K562 (cell line): Measurements from ENCODE around the gene ISG20L2. TPM values are rescaled to one million over a fixed set of nuclear protein-coding genes. Genes with fewer than 3 reads are reported as not detected.

Experiments used
- CREBBP ChIP-seq: IDR thresholded peaks from one replicate; pipeline ENCODE4 v1.6.1; 2012; ENCODE audit warnings: low read depth, mild to moderate bottlenecking, control low read depth, inconsistent platforms, low read length
- LCOR ChIP-seq: sonication (generic); formaldehyde crosslinking; IDR thresholded peaks from 2 replicates; pipeline ENCODE4 v1.8.0; 2022; ENCODE audit warnings: mild to moderate bottlenecking, missing genetic modification reagents
- LEF1 ChIP-seq: fragments of 450-650 bp; IDR thresholded peaks from 2 replicates; pipeline ENCODE4 v1.6.1; 2016; ENCODE audit warnings: mild to moderate bottlenecking
- MLLT1 ChIP-seq, 2 experiments: fragments of 450-650 bp; IDR thresholded peaks; 2 replicates each; pipeline ENCODE4 v1.6.1; 2016
- NBN ChIP-seq: fragments of 450-650 bp; IDR thresholded peaks from 2 replicates; pipeline ENCODE4 v1.6.1; 2016; ENCODE audit warnings: low read depth, mild to moderate bottlenecking
- OTX1 ChIP-seq: fragments of 450-650 bp; formaldehyde crosslinking; IDR thresholded peaks from 2 replicates; pipeline ENCODE4 v1.4.0; 2022; ENCODE audit warnings: mild to moderate bottlenecking
- RB1 ChIP-seq: fragments of 450-650 bp; IDR thresholded peaks from 2 replicates; pipeline ENCODE4 v1.6.1; 2017; ENCODE audit warnings: low read depth, mild to moderate bottlenecking
- ZNF436 ChIP-seq: fragments of 250-450, 450-650 bp; sonication (Bioruptor Pico); formaldehyde crosslinking; IDR thresholded peaks from 2 replicates; pipeline ENCODE4 v1.7.0; 2020; ENCODE audit warnings: mild to moderate bottlenecking
- polyA plus RNA-seq, 8 experiments: library from polyadenylated mRNA; depleted of rRNA in 4 of 8; stranded (reverse) in 5 of 8; unstranded in 3 of 8; fragments of >200 nt; fragmentation: Nextera tagmentation in 2 of 8; fragmentation: Illumina TruSeq in 1 of 8; extraction: Ambion mirVana in 2 of 8; extraction: Trizol in 1 of 8; gene quantifications; 2 replicates each; pipeline versions ENCODE4 v1.2.1 to v1.2.3, GENCODE V29; 2011 to 2014; ENCODE audit warnings: inconsistent platforms in 1 of 8, missing spikeins in 1 of 8
- total RNA-seq, 7 experiments: library from RNA; depleted of rRNA in 6 of 7; stranded (reverse); fragments of >200 nt in 6 of 7; fragmentation: Illumina TruSeq in 2 of 7; extraction: Trizol in 2 of 7; gene quantifications; 2 replicates each; pipeline versions ENCODE4 v1.2.1 to v1.2.3, GENCODE V29; 2011 to 2021; ENCODE audit warnings: low replicate concordance in 1 of 7
- TF ChIP-seq, protein P1 (sequence below), 2 experiments: fragments of 250-450 bp in 1 of 2; fragments of 450-650 bp in 1 of 2; sonication (Bioruptor Pico) in 1 of 2; IDR thresholded peaks; 2 replicates each; pipeline versions ENCODE4 v1.6.1 to v1.8.0; 2016 to 2021; ENCODE audit warnings: mild to moderate bottlenecking in 2 of 2, moderate library complexity in 2 of 2, missing compliant biosample characterization in 1 of 2, missing genetic modification characterization in 1 of 2
- TF ChIP-seq, protein P2 (sequence below): fragments of 450-650 bp; IDR thresholded peaks from 2 replicates; pipeline ENCODE4 v1.6.1; 2014; ENCODE audit warnings: low read depth, mild to moderate bottlenecking, moderate library complexity, borderline replicate concordance
- TF ChIP-seq, protein P3 (sequence below): sonication (generic); formaldehyde crosslinking; IDR thresholded peaks from 2 replicates; pipeline ENCODE4 v1.8.0; 2022; ENCODE audit warnings: mild to moderate bottlenecking, missing genetic modification reagents
- TF ChIP-seq, protein P4 (sequence below): fragments of 450-650 bp; IDR thresholded peaks from 2 replicates; pipeline ENCODE4 v1.6.1; 2017; ENCODE audit warnings: antibody characterized with exemption, mild to moderate bottlenecking

ISG20L2 gene
- total and polyA plus RNA-seq, 9 of the 15 experiments (the other 6 are each of a cell fraction or from before 2014, with no cell fraction given): 21.3 to 130 (median 50.3) TPM

- TF ChIP-seq LCOR (peak; percentile 68), ZNF436 (CRISPR knock-in tag) (no peak), RB1 (peak; percentile 75; the same call in 1 of the 2 replicates), CREBBP (no peak), NBN (peak; percentile 20; the same call in 1 of the 2 replicates), OTX1 (CRISPR knock-in tag) (no peak), MLLT1 (IDR thresholded peaks at IDR 0.05) (peak; percentile 26 to 75; a peak in 1 of 4 replicates), LEF1 (no peak)
- TF ChIP-seq, protein P1, sequence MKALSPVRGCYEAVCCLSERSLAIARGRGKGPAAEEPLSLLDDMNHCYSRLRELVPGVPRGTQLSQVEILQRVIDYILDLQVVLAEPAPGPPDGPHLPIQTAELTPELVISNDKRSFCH (CRISPR knock-in tag; IDR thresholded peaks at IDR 0.05): no peak
- TF ChIP-seq, protein P1 (tag; IDR thresholded peaks at IDR 0.05): no peak
- TF ChIP-seq, protein P2, sequence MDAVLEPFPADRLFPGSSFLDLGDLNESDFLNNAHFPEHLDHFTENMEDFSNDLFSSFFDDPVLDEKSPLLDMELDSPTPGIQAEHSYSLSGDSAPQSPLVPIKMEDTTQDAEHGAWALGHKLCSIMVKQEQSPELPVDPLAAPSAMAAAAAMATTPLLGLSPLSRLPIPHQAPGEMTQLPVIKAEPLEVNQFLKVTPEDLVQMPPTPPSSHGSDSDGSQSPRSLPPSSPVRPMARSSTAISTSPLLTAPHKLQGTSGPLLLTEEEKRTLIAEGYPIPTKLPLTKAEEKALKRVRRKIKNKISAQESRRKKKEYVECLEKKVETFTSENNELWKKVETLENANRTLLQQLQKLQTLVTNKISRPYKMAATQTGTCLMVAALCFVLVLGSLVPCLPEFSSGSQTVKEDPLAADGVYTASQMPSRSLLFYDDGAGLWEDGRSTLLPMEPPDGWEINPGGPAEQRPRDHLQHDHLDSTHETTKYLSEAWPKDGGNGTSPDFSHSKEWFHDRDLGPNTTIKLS: 0 out of 2 replicates have a peak, but pooled peaks have one; percentile 35
- TF ChIP-seq, protein P3, sequence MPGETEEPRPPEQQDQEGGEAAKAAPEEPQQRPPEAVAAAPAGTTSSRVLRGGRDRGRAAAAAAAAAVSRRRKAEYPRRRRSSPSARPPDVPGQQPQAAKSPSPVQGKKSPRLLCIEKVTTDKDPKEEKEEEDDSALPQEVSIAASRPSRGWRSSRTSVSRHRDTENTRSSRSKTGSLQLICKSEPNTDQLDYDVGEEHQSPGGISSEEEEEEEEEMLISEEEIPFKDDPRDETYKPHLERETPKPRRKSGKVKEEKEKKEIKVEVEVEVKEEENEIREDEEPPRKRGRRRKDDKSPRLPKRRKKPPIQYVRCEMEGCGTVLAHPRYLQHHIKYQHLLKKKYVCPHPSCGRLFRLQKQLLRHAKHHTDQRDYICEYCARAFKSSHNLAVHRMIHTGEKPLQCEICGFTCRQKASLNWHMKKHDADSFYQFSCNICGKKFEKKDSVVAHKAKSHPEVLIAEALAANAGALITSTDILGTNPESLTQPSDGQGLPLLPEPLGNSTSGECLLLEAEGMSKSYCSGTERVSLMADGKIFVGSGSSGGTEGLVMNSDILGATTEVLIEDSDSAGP (CRISPR knock-in tag): no peak
- TF ChIP-seq, protein P4, sequence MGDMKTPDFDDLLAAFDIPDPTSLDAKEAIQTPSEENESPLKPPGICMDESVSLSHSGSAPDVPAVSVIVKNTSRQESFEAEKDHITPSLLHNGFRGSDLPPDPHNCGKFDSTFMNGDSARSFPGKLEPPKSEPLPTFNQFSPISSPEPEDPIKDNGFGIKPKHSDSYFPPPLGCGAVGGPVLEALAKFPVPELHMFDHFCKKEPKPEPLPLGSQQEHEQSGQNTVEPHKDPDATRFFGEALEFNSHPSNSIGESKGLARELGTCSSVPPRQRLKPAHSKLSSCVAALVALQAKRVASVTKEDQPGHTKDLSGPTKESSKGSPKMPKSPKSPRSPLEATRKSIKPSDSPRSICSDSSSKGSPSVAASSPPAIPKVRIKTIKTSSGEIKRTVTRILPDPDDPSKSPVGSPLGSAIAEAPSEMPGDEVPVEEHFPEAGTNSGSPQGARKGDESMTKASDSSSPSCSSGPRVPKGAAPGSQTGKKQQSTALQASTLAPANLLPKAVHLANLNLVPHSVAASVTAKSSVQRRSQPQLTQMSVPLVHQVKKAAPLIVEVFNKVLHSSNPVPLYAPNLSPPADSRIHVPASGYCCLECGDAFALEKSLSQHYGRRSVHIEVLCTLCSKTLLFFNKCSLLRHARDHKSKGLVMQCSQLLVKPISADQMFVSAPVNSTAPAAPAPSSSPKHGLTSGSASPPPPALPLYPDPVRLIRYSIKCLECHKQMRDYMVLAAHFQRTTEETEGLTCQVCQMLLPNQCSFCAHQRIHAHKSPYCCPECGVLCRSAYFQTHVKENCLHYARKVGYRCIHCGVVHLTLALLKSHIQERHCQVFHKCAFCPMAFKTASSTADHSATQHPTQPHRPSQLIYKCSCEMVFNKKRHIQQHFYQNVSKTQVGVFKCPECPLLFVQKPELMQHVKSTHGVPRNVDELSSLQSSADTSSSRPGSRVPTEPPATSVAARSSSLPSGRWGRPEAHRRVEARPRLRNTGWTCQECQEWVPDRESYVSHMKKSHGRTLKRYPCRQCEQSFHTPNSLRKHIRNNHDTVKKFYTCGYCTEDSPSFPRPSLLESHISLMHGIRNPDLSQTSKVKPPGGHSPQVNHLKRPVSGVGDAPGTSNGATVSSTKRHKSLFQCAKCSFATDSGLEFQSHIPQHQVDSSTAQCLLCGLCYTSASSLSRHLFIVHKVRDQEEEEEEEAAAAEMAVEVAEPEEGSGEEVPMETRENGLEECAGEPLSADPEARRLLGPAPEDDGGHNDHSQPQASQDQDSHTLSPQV: peak; percentile 10; the same call in 1 of the 2 replicates
Observed at GRCh38 chr1:156689035-156689952, 39.3 kb downstream of the ISG20L2 start (continued).
